GM10266 (cell line): ENCODE results near the gene ARNT2.
"Not testable (repeated sequence)": the region's sequence is repeated elsewhere in the genome, so short reads cannot be mapped to it uniquely, and the experiment has no call there.

Experiments used
- DNase-seq: peaks from one replicate; pipeline ENCODE4 v3.0.0; 2012; ENCODE audit errors: extremely low spot score
- TF ChIP-seq, protein P1 (sequence below): IDR thresholded peaks from 2 replicates; pipeline ENCODE4 v1.5.1; 2012; ENCODE audit warnings: mild to moderate bottlenecking, low read depth; ENCODE audit not compliant: control insufficient read depth, insufficient read depth; ENCODE audit errors: missing control alignments

ARNT2 gene

DNA sequence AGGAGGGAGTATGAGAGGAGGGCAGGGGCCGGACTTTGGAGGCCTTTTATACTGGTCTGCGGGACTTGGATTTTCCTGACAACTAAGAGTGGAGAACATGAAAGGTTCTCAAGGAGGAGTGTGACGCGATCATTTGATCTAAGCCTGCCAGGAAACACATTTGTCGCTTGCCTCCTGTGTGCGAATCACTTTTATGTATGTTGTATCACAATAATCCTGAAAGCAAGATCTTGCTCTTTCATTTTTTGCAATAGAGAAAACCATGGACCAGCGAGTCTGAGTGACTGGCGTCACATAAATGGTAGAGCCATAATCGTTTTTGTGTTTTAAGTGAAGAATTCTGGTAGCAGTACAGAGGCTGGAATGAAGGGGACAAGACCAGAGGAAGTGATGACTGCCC lies 100.7 kb downstream of the ARNT2 start:
- TF ChIP-seq, protein P1, sequence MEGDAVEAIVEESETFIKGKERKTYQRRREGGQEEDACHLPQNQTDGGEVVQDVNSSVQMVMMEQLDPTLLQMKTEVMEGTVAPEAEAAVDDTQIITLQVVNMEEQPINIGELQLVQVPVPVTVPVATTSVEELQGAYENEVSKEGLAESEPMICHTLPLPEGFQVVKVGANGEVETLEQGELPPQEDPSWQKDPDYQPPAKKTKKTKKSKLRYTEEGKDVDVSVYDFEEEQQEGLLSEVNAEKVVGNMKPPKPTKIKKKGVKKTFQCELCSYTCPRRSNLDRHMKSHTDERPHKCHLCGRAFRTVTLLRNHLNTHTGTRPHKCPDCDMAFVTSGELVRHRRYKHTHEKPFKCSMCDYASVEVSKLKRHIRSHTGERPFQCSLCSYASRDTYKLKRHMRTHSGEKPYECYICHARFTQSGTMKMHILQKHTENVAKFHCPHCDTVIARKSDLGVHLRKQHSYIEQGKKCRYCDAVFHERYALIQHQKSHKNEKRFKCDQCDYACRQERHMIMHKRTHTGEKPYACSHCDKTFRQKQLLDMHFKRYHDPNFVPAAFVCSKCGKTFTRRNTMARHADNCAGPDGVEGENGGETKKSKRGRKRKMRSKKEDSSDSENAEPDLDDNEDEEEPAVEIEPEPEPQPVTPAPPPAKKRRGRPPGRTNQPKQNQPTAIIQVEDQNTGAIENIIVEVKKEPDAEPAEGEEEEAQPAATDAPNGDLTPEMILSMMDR = no peak
- DNase-seq = no peak

DNA sequence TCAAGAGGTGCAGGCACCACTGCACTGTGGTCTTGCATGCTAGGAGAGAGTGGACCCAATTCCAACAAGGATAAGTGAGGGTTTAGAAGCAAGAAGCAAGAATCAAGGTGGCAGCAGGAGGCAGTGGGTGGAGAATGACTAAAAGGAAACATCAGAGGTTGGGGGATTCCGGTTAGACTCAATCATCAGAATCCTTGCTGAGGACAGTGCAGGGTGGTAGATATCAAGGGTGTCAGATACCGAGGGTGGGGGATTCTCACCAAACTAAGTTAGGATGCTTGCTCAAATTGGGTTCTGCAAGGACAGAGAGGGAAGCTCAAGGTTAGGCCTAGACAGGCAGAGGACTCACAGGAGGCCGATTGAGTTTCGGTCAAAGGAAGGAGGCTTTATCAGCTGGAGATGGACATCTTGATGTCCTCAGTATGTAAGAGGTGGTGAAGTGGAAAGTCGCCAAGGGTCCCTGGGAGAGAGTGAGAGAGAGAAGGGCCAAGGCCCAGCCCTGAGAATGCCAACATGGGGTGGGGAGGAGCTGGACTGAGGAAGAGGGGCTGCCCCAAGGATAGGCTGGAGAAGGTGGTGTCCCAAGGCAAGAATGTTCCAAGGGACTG lies 102.2 kb downstream of the ARNT2 start:
- TF ChIP-seq, protein P1 = no peak
- no peak for DNase-seq

DNA sequence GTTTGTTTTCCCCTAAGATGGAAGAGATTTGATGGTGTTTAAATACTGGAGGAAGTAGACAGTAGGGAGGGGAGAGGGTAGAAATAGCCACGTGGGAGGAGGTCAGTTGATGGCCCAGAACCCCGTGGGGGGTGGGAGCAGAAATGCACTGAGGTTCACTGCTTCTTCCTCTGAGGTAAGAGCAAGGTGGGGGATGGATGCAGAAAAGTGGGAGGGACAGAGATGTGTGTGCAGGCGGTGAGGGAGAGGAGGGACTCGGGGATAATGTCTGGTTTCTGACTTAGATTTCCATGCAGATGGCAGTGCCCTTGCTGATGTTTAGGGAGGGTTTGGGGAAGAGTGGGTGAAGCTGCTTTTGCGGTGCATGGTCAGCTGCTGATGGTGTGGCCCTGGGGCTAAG lies 102.9 kb downstream of the ARNT2 start:
- no peak for DNase-seq

DNA sequence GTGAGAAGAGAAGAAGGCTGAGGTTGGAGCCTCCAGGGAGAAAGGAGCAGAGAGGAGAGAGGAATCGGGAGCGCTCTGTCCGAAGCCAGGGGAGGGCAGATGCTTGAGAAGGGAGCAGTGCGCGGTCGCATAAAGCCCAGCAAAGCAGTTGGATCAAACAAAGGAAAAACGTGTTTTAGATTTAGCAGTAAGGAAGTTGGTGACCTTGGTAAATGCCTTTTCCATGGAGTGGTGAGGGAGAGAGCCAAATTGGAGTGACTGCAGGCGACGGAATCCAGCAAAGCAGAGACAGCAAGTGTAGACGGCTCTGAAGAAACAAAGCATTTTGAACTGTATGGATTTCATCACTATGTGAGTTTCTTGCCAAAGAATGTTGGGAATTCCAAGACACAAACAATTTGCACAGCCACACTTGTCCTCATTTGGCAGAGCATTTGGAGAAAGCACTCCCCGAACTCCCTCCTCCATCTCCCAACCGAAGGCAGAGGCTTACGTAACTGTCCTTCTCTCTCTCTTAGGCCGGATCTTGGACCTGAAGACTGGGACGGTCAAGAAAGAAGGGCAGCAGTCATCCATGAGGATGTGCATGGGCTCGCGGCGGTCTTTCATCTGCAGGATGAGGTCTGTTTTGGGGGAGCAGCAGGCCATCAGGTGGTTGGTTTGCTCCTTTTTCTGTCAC lies 103.6 kb downstream of the ARNT2 start:
- DNase-seq = no peak
- TF ChIP-seq, protein P1 = no peak

More for the DNA sequence above, 102.9 kb downstream of the ARNT2 start:
- TF ChIP-seq, protein P1 = no peak

DNA sequence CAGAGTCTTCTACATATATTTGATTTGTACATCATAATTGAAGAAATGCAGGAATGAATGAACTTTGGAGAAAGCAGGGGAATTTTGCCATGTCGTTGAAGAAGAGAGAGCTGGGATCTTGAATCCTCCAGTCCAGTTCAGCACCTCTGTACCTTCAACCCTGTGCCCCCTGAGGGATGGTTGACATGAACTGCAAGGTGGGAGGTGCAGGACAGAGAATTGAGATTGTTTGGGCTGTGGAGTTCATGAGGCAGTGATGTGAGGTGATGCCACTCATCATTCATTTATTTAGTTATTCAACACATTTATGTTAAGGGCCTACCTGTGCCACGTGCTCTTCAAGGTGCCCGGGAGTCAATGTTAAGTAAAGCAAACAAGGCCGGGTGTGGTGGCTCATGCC lies 104.6 kb downstream of the ARNT2 start:
- TF ChIP-seq, protein P1 = no peak
- DNase-seq = no peak

DNA sequence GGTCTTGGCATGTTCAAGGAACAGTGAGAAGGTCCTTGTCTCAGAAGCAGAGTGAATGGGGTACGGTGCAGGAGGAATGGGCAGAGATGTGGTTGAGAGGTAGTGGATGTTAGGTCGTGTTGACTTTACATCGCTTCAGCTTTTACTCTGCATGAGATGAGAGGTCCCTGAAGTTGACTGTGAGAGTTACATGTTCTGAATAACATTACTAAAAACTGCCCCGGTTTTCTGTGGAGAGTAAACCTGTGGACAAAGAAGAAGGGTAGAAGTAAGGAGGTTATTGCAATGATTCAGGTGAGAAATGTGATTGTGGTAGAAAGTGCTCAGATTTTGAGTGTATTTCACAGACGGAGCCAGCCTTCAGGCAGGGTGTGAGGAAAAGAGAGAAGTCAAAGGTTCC lies 105.6 kb downstream of the ARNT2 start:
- TF ChIP-seq, protein P1 = no peak
- DNase-seq = no peak

DNA sequence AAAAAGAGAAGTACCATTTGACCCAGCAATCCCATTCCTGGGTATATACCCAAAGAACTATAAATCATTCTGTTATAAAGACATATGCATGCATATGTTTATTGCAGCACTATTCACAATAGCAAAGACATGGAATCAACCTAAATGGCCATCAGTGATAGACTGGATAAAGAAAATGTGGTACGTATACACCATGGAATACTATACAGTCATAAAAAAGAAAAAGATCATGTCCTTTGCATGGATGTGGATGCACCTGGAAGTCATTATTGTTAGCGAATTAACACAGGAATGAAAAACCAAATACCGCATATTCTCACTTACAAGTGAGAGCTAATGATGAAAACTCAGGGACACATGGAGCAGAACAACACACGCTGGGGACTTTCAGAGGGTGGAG lies 106.8 kb downstream of the ARNT2 start:
- DNase-seq = not testable (repeated sequence)
